HG02943 (cell line): ENCODE results near the gene GNAQ.

Experiments used
- ATAC-seq: cut with Tn5 transposase; IDR thresholded peaks from one replicate; pipeline ENCODE4 v1.9.1; 2021; ENCODE audit warnings: mild to moderate bottlenecking, low read depth, moderate library complexity; ENCODE audit not compliant: unreplicated experiment

Gene GNAQ

DNA sequence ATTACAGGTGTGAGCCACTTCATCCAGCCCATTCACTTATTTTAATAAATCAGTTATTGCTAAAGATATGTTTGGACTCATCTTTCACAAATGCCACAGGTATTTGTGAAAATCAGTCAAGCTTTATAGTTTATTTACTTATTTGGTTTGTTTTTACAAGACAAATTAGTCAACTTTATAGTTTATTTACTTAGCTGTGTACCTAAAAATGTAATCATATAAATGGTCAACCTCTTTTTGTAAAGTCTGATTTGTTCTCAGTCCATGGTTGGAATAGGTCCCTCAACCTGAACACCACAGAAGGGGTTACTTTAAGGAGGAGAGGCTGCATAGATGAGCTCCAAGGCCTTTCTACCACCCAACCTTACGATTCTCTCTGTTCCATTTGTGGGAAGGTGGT lies 80.2 kb downstream of the GNAQ start:
- no peak for ATAC-seq

DNA sequence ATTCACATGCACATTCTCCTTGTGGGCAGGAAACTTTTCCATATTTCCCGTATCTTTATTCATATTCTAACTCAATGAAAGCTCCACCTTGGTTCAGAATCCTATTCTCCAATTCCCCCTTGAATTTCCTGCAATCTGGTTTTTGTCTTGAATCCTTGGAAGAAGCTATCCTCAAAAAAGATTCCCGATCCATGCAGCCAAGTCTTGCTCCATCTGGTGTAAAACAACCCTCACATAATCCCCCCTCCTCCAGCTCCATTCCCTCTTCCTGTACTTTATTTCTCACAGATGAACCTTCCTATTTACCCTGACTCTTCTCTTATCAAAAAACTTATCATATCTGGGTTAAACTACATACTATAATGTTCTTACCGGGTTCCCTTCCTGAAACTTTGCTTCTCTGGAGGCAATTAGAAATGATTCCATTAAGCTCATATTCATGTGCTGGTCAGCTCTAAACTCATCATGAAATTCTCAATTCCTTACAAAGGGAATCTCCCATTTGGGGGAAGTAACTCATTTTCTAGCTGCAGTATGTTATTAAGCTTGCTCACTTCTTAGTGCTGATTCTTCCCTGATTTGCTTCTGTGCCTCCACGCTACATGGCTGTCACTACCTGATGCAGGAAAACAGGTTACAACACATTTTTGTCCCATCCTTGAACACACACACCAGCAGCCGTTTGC lies 81.7 kb downstream of the GNAQ start:
- no peak for ATAC-seq

DNA sequence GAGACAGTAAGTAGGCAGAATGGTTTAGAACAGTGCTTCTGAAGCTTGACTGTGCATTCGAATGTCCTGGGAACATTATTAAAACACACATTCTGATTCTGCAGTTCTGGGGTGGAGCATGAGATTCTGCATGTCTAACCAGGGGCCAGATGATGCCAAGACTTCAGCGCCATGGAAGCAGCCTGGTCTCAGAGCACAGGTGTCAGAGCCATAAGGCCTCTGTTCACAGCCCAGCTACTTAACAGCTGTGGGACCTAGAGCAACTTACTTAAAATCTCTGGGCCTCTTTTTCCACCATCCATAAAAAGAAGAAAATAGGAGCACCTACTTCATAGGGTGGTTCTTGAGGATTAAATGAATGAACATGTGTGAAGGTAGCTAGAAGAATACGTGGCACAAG lies 84.0 kb downstream of the GNAQ start:
- no peak for ATAC-seq

DNA sequence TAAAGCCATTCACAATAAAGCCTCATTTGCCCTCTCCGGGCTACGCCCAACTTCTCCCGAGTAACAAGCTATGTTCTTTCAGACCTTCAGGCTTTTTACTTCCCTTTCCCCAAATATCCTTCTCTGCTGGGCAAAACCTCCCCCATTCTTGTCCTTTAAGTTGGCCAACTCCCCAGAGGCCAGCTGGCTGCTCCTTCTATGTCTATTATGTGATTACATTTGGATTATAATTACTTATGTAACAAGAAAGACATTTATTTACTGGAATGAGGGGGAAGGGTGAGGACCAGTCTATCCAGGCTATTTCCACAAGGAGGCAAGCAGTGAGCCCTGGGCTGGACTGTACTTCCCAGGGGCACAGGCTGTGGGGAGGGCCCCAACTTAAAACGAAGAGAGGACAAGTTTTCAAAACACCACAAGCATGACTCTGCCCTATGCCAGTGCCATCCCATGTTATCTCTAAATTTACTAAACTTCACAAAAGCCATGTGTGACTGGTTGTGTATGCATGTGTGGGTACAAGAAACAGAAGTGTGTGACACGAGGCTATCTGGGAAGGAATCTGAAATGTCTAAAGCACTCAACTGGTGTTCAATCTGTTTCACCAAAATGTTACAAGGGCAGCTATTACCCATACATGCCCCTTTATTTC lies 84.5 kb downstream of the GNAQ start:
- no peak for ATAC-seq

DNA sequence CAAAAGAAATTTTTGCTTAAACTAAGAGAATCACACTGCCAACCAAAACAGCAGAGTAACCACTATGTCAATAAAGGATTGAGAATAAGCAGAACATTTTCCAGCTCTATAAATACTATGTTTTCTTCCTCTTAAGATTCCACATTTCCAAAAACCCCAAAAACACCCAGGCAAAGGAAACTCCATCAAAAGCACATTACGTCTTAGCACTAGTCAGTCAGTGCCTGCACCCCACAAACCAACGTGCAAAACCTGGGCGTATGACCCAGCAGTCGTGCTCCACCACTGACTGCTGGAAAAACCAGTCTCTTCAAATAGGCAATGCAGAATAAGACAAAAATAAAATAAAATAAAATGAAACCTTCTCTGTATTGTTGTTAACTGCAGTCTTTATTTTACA lies 85.3 kb downstream of the GNAQ start:
- no peak for ATAC-seq

DNA sequence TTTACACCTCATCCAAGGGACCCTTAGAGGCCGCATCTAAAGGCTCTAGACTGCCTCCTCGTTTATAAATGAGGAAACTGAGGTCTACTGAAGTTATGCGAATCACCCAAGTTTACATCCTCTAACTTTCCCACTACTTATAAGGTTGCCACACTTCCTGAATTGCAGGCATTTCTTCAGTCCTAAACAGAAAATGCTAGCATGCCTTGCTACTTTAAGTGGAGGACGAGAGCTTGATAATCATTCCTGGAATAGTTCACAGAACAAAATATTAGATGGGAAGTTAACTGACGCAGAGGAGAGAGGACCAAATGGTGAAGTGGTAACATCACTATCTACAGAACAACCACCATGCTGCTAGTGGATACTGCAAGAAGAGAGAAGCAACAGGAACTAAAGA lies 85.8 kb downstream of the GNAQ start:
- no peak for ATAC-seq

DNA sequence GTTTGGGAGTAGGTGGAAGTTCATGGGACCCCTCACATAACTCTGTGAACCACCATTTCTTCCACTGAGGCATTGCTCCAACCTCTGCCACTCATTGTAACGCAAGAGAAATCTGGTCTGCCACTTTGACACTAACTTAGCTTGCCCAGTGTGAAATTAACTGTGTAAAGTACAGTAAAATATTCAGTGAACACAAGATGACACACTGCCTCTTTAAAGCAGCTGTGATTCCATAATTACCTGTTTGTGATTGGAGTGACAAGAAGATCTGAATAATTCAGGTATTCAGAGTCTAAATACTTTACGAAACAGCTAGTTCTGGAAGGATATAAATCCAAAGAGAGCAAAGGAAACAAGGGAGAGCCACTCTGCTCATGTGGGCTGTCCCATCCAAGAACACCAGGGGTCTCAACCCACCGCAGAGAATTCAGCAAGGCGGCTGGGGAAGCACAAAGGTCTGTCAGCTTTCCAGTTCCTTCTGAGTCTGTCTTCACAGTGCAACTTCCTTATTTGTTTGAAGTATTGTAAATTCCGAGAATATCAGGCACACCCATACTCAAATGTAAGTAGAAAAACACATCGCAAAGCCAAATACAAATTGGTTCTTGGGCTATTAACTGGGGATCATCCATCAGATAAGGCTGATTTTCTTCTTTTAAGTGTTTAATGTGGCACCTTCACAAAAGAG lies 86.9 kb downstream of the GNAQ start:
- ATAC-seq, result no peak

DNA sequence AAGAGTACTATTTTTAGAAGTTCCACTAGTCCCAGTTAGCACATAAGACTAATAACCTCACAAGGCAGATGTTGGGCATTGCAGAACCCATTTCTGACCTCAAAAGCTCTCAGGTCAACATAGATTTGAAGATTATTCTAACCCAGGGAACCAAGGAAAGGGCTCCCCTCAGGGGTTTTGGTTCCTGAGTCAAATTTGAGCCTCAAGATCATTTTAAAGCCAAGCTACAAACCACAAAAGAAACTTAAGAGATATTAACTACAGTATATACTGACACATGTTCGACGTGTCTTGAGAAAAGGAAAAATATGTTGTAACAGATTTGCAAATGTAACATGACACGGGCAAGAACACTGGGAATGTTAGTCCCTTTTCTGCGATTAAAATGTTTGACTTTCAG lies 88.6 kb downstream of the GNAQ start:
- ATAC-seq, result no peak

DNA sequence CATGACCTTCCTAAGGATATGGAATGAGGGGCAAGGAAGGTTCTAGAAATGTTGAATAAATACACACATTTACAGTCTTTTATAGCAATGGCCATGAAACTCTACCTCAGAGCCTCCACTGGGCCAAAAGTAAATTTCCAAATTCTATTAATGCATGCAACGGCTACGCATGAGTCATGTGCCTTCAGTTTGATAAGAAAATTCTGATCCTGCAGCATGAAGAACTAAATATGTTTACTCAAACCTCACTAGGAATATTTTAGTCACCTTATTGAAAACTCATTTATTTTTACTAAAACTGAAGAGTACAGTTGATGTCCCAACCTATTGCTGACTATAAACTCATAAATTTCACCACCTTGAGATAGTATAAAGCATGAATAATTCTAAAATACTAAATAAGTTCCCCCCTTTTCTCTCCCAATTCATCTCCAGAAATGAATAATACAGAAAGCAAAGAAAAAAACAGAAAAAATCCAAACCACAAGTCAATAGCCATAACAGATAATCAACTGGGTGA lies 92.4 kb downstream of the GNAQ start:
- no peak for ATAC-seq

DNA sequence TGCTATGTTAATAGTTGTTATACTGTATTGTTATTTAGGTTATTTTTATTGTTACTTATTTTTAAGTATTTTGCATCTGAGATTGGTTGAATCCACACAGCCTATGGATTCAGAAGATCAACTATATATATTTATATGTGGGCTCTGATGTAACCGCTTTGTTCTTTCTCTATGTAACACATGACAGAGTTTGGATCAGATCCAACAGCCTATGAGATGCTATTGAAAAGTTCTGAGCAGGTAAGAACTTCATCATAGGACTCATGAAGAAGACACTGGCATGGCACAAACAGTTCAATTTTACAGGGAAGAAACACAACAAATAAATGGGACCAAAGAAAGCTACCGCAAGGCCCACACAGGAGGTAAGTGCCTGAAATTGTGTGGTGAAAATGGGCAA lies 93.4 kb downstream of the GNAQ start:
- no peak for ATAC-seq

DNA sequence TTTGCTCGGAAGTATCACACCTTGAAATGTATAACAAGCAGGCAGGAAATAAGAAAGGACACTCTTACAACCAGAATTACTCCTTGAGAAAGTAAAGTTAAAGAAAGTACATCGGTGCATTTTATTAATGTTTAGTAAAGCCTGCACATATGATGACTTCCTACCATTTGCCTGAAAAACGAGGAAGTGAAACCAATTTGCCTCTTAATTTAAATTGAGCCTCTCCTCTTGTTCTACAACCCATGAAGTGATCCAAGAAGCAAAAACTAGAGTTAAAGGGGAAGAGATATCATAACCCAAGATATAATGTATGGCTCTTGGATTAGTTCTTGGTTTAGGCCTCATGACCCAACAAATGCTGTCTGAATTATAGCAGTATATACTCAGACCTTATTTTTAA lies 95.6 kb downstream of the GNAQ start:
- ATAC-seq, result no peak

DNA sequence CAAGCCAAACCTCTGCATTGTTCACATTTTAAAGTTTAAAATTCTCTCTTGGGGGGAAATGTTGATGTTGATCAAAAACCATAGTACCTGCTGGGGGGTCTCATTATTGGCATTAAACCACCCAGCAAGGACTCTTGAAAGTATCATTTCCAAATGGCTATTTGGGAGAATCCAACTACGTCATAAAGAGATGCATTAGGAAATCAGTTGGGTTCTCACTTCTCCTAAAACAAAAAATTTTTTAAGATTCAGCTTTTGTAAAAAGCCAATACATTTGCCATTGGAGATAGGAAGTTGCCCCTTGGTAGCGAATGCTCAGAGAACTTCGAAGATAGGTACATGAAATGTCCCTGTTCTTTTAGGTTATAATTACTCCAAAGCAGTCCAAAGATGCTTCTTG lies 96.4 kb downstream of the GNAQ start:
- no peak for ATAC-seq

DNA sequence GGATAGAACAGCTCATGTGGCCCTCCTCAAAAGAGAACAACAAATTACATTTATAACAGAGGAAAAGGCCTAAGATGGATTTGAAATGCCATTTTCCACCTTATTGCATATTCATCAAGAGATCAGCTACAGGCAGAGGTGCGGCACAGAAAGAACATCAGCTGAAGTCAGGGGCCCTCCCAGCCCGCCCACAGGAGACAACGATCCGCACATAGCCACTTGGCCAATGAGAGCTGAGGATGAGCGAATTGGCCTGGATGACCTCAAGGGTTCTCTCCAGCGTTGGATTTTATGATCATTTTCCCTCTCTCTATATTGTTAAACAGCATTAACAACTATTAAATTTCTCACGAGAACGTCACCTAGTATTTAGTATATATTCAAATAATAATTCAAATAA lies 97.6 kb downstream of the GNAQ start:
- ATAC-seq, result no peak

DNA sequence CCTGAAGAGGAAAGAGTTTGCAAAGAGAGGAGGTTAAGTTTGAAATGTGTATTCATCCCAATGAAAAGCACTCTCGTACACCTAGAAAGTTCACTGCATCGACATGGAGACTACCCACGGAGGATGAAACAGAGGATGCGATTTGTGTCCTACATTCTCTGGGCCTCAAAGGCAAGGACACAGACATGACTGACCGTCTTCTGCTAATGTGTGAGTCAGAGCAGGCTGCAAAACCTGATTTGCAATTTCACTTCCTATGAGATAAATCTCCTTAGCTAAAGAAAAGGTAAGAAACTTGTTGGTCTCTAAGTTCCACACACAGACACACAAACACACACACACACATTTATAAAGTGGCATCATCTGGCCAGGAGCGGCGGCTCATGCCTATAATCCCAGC lies 98.6 kb downstream of the GNAQ start:
- ATAC-seq, result no peak

DNA sequence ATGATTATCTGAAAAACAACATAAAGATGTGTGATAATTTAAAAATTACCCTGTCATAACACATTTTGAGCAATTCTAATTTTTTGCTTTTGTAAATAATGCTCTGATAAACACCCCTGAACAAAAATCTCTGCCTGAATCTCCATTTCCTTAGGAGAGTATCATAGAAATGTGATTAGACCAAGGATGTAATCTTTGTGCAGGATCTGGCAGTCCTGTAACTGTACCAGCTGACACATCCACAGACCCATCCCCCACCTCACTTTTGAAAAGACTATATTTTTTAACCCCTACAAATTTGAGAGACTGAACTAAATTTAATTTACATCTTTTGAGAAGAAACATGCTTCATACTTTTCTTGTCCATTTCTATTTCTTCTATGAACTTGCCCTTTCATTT lies 101.7 kb downstream of the GNAQ start:
- no peak for ATAC-seq

DNA sequence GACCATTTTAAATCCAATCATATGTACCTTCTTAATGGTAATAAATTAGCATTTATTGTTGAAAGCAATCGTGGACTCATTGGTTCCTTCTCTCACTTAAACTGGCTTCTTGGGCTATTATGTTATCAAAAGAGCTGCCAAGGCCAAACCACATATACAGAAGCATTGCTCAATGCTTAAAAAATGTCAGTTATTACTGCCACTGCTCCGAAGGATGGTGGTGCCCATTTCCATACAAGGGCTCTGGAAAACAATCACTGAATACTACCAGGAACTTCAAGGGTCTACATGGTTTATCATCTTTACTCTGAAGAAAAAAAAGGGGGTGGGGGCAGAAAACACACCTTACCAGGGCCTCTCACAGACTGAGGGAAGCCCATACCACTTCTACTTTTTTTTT lies 104.3 kb downstream of the GNAQ start:
- ATAC-seq, result no peak

DNA sequence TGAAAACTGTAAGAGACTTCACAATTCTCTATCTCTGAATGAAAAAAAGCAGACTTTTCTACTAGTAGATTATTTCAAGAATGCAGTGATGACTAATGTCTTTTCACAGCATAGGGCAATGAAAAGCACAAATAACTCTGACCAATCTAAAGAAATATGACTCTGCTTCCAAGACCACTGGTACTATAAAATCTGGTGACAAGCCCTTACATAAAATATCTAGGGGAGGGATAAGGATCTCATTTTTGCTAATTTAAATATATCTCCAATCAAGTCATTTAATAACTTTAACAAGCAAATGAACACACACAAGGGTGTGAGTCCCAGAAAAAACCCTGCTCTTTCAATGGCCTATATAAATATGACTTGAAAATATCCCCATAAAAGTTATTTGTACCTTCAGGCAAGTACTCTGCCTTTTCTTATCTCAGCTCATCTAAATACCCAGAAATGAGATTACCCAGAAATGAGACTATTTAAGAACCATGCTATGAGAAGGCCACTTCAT lies 105.2 kb downstream of the GNAQ start:
- no peak for ATAC-seq

DNA sequence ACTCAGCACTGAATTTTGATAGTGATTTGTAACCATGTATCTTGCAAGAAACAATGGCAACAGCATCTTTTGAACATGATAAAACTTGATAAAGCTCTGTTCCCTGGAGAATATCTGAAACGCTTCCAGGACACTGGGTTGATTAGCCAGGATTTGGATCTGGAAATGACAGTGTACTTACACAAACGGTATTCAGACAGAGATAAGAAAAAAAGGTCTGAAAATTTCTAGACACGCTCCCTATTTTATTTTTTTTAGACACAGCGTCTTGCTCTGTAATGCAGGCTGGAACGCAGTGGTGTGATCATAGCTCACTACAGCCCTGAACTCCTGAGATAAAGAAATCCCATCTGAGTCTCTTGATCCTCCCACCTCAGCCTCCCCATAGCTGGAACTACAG lies 109.0 kb downstream of the GNAQ start:
- no peak for ATAC-seq

DNA sequence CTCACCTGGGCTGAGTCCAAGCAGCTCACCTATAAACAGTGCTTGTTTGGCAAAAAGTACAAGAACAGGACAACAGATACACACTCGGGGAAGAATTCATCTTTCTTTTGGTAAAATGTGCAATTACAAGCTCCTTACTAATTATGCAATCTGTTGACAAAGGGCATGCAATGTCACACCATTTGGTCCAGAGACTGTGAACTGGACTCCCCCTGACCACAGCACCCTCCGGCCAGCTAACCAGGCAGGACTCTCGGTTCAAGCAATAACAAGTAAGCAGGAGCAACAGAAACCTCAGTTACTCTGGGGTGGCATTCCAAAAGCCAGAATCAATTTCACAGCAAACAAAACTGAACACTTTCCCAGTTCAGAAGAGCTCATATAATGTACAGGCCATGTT lies 113.8 kb downstream of the GNAQ start:
- ATAC-seq, result no peak

DNA sequence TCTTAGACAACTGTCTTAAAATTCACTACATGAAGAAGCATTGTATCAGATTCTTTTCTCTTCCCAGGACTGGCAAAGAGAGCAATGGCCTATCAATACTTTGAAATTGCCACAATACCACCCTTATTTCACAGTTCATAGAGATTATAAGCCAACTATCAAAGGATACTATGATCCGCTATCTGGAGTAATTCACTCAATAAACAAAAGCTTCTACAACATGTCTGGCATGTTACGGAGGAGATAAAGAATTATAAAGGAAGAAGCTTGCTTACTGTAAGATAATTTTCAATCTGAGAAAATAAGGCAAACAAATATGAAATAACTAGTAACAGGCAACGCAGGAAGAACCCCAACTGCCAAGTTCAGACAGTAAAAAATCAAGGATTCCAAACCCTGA lies 114.8 kb downstream of the GNAQ start:
- no peak for ATAC-seq

DNA sequence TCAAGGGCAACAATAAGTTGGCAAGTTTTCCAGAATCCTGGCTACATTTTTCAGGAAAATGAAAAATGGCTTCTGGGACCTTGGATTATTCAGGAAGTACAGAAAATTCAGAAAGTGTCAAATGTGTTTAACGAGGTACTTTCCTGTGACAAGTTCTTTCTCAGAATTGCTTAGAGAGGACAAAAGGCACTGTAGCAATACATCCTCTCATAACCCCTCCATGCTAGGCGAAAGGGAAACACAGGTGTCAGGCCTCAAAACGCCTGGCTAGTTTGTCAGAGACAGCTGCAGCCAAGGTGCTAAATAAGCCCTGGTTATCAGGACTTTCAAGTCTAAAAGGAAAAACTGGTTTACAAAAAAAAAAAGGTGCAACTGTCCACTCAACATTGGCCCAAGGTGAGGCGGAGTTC lies 115.2 kb downstream of the GNAQ start:
- no peak for ATAC-seq

DNA sequence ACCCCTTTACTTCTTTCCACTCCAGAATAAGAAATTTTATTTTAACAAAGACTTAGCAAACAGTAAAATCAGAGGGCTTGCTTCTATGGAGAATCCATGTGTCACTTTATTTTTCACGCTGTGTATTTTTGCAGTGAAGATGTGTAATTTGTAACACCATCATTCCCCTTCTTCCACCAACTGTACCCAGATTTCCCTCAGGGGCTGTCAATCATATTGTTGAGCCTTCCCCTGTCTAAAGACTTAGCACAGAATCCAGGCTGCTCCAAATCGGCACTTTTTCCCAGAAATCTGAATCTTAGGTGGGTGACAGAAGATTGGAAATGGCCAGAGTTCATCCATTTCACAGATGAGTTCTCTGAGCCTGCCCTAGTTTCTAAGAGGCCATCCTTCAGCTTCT lies 115.9 kb downstream of the GNAQ start:
- ATAC-seq, result no peak
